HG02623 (cell line): ENCODE data around the gene ARL8B.
"Not testable (repeated sequence)": the region's sequence is repeated elsewhere in the genome, so short reads cannot be mapped to it uniquely, and the experiment has no call there.

Experiments
- ATAC-seq: cut with Tn5 transposase; IDR thresholded peaks from one replicate; pipeline ENCODE4 v1.9.1; 2021; ENCODE audit warnings: moderate library complexity; ENCODE audit not compliant: unreplicated experiment

ARL8B gene

GRCh38 chr3:5122030-5122740 lies at the start of gene ARL8B:
TSS of gene ARL8B (plus strand) at chr3:5122292. CDS start at chr3:5122466, 174 bp downstream.
- ATAC-seq, result peak; percentile 95

GRCh38 chr3:5073374-5074085 lies 48.6 kb upstream of the ARL8B start:
- no peak for ATAC-seq

GRCh38 chr3:5078151-5078550 lies 43.9 kb upstream of the ARL8B start:
- ATAC-seq, result no peak

- ATAC-seq, result no peak
These were observed 42.3 kb upstream of the ARL8B start for GRCh38 chr3:5079761-5080160.

- no peak for ATAC-seq
These were observed 41.1 kb upstream of the ARL8B start for GRCh38 chr3:5080779-5081550.

- ATAC-seq, result not testable (repeated sequence)
These were observed 39.9 kb upstream of the ARL8B start for GRCh38 chr3:5081973-5082788.

- ATAC-seq, result no peak
These were observed 39.3 kb upstream of the ARL8B start for GRCh38 chr3:5082789-5083115.

GRCh38 chr3:5084224-5084623 lies 37.9 kb upstream of the ARL8B start:
- ATAC-seq, result no peak

GRCh38 chr3:5086708-5087107 lies 35.4 kb upstream of the ARL8B start:
- no peak for ATAC-seq

- no peak for ATAC-seq
These were observed 34.9 kb upstream of the ARL8B start for GRCh38 chr3:5087209-5087608.

GRCh38 chr3:5090197-5090596 lies 31.9 kb upstream of the ARL8B start:
- ATAC-seq, result no peak

GRCh38 chr3:5092018-5092417 lies 30.1 kb upstream of the ARL8B start:
- ATAC-seq, result no peak

GRCh38 chr3:5093731-5094130 lies 28.4 kb upstream of the ARL8B start:
- ATAC-seq, result no peak

- no peak for ATAC-seq
These were observed 26.2 kb upstream of the ARL8B start for GRCh38 chr3:5095886-5096285.

- no peak for ATAC-seq
These were observed 25.6 kb upstream of the ARL8B start for GRCh38 chr3:5096336-5097008.

GRCh38 chr3:5098346-5098745 lies 23.7 kb upstream of the ARL8B start:
- no peak for ATAC-seq

- no peak for ATAC-seq
These were observed 19.6 kb upstream of the ARL8B start for GRCh38 chr3:5102532-5102931.

GRCh38 chr3:5103743-5104142 lies 18.3 kb upstream of the ARL8B start:
- no peak for ATAC-seq

GRCh38 chr3:5105050-5105449 lies 17.0 kb upstream of the ARL8B start:
- ATAC-seq, result no peak

- not testable (repeated sequence) for ATAC-seq
These were observed 15.7 kb upstream of the ARL8B start for GRCh38 chr3:5106371-5106770.
